Fibroblast of skin of left biceps (primary cell): ENCODE data around the gene ACP7.
"Not testable (repeated sequence)": the region's sequence is repeated elsewhere in the genome, so short reads cannot be mapped to it uniquely, and the experiment has no call there.

ENCODE experiments used
- DNase-seq, 2 experiments: peaks; one replicate each; pipeline ENCODE4 v3.0.0-alpha.2; 2013; ENCODE audit warnings: low read depth in 2 of 2

Gene ACP7

DNA sequence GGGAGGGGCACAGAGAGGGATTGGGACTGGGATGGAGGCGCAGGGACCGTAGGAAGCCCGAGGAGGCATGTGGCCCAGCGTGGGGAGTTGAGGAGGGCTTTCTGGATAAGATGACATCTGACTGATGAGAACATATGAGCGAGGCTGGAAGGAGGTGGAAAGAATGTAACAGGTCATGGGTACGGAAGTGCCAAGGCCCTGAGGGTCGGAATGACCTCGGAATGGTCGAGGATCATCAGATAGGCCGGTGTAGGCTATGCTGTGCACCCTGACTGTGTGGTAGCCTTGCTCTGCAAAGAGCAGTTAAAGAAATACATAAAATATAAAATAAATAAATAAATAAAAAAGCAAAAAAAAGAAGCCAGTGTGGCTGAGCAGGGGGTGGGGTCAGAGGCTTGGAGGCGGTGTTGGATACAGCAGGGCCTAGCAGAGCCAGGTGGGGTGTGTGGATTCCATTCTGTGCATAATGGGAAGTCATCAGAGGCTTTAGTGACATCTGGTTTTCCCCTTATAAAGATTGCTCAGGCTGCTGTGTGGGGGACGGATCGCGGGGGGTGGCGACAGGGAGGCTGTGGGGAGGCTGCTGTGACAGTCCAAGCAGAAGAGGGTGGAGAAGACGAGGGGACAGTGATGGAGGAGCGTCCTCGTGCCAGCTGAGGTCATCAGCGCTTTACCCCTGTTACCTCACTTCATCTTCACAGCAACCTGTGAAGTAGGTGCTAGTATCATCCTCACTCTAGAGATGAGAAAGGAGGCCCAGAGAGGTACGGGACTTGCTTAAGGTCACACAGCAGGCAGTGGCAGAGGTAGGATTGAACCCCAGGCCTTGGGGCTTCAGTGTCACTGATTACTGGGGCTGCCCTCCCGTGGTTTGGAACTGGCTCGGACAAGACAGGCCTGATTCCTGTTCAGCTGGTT lies 46.4 kb downstream of the ACP7 start:
- DNase-seq, result no peak

DNA sequence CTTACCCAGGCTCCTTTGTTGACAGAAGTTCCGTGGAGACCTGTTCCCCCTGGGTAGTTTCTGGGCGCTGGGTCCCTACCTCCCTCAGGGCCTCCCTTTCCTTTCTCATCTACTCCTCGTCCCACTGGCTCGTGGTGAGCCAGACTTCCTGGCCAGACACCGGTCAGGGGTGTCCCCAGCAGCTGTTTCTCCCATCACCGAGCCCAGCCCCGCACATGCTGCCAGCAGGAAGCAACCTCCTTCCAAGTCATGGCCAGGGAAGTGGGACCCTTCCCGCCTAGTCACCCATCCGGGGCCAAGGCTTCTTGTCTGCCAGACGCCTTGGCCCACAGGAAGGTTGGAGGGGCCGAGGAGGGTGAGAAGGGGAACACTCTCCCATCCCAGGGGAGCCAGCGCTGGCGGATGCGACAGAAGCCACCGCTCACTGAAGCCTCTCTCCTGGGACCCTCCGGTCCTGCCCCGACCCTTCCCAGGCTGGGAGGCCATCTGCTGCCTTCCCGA lies 47.1 kb downstream of the ACP7 start:
- DNase-seq, result no peak

DNA sequence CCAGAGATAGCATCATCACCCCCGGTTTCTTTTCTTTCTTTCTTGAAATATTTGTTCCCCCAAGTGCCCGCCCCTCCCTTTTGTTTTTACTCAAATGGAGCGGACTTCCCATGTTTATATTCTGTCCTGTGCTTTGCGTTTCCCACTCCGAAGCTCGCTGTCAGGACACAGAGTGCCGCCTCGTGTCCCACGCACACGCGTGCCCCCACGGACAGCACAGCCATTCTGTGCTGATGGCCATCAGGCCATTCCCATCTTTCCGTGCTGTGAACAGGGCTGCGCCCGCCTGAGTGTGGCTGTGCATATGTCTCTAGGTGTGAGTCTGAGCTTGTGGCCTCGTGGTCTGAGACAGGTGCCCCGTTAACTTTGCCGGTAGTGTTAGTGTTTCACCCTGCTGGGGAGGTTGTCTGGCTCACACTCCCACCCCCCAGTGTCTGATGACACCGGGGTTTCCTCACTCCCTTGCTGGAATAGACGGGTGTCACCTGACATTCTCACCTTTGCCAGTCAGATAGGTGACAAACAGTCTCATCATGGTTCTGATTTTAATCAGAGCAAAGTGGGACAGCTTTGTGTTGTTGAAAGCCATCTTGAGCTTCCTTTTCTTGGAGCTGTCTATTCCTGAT lies 48.3 kb downstream of the ACP7 start:
- no peak for DNase-seq

DNA sequence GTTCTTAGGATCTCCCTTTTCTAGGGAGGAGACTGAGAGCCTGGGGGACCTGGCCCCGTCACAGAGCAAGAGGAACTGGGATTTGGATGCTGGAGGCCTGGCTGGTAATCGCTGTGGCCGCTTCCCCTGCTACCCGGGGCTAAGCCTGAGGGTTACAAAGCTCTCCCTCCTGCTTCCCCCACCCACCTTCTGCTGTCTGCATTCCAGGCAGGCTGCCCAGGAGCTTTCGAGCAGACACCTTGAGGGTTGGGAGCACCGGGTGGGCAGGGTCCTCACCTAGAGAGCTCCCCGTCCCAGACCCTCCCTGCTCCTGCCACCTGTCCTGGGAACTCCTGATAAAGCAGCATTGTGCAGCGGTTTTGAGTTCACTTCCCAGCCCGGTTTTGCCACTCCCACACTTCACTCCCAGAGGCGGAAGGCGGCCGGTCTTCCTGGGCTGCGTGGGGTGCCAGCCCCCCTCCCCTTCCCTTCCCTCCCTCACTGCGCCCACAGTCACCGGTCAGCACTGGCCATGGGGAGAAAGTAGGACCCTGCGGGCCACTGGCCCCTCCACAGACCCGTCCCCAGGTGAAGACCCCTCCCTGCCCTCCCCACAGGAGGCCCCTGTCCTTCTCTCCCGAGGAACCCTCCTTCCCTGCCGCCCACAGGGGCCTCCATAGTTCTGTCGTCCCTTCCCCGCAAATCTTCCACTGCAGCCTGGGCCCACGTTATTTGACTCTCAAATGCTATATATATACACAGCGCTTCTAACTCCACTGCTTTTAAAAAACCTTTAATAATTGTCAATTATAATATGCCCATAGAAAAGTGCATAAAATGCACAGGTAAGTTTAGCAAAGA lies 49.5 kb downstream of the ACP7 start:
- no peak for DNase-seq

DNA sequence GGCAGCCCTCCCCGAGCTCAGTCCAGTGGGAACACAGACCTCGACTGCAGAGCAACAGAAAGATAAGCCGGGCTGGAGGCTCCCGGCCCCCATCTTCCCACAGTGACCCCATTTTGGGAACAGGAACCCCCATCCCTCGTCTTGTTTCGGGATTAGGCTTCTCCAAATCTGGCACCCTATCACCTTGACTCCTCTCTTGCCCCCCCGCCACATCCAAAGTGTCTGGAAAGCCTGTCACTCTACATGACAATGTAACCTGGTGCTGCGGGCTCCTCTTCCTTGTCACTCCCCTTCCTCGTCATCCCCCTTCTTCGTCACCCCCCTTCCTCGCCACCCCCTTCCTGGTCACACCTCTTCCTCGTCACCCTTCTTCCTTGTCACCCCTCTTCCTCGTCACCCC lies 51.5 kb downstream of the ACP7 start:
- DNase-seq, result no peak

DNA sequence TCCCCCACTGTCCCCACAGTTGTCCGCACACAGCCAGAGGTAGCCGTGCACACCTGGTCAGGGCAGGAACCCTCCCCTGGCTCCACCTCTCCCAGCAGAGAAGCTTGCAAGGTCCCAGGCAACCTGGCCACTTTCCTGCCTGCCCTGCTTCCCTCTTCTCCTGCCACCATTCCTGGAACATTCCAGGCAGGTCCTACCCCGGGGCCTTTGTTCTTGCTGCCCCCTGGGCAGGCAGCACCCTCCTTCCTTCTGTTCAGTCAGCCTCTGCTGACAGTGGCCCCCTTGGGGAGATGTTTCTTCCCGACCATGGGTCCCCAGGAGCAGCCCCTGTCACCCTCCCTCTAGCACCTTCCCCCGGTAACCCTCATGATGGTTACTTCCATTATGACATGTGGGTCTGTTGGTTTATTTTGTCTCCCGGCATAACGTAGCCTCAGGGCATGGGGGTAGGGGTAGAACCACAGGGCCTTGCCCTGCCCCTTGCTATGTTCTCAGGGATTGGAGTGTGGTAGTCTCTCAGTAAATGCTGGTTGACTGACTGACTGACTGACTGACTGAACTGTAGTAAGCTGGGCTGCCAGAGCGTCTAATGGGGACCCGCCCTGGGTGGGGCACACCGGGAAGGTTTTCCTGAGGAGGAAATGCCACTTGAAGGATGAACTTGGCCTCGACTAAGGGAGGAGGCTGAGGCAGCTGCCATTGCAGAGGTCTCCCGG lies 52.2 kb downstream of the ACP7 start:
- DNase-seq, result no peak

DNA sequence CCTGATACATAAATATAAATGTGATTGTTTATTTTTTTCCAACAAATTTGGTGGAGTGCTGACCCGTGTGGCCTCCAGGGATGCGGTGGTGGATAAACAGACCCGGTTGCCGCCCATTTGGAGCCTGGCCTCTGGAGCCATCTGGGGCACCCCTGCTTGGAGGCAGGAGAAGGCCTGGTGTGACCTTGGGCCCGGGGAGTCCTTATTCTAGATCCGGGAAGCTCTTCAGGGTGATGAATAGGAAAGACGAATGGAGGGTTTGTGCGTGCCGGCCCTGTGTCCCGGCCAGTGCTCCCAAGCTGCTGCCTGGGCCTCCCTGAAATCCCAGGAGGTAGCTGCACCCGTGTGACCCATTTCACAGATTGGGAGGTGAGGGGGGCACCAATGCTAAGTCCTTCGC lies 53.0 kb downstream of the ACP7 start:
- no peak for DNase-seq

DNA sequence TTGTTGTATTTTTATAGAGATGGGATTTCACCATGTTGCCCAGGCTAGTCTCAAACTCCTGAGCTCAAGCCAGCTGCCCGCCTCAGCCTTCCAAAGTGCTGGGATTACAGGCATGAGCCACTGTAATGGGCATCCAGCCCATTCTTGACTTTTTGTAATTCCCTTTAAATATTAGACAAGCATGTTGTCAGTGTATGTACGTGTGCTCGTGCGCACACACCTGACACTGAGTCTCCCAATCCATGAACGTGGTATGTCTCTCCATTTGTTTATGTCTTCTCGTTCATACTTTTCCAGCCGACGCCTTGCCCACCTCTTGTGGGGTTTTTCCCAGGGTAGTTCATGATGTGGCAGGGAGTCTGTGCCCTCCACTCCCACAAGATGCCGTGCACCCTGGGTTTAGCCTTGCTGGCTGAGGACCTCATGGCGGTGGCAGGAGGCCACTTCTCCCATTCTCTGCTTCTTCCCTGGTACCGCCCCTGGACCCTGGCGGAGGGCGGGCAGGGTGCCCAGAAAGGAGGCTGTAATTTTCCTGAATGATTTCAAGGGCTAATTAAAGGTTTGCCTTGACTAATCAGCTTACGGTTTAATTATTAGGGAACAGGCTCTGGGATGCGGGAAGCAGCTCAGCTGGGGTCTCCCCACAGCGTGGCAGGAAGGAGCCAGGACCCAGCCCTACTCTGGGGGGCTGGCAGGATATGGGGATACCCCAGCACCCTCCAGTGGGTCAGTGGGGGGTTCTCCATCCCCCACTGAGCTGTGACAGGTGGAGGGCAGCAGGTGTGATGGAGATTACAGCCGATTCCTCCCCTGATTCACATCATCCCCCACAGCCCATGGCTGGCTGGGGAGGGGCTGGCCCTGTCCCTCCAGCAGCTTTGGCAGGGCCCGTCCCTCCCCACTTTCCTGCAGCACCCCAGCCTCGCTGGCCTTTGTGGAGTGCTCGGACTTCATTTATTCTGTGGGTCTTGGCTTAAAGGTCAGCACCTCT lies 54.3 kb downstream of the ACP7 start:
- DNase-seq, result no peak

DNA sequence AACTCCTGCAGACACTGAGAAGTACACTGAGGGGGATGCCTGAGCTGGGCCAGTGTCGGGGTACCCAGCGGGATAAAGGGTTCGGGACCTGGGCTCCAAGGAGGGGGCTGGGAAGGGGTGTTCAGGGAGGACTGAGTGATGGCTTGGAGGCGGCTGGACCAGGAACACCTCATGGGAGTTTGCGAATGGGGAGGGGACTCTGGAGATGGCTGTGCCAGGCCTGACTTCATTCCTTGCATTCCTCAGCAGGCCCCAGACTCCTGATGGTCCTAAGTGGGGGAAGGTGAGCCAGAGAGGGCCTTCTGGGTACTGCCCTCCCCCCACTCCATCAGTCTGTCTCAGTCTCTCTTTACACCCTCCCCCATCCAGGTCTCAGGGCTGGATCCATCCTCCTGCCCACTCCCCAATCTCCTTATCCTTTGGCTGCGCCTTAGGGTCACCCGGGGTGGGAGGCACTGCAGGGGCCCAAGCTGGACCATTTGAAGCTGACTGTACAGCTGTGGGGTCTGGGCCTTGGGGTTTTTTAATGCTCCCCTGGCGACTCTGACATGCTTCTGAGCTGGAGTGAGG lies 55.2 kb downstream of the ACP7 start:
- DNase-seq, result no peak

DNA sequence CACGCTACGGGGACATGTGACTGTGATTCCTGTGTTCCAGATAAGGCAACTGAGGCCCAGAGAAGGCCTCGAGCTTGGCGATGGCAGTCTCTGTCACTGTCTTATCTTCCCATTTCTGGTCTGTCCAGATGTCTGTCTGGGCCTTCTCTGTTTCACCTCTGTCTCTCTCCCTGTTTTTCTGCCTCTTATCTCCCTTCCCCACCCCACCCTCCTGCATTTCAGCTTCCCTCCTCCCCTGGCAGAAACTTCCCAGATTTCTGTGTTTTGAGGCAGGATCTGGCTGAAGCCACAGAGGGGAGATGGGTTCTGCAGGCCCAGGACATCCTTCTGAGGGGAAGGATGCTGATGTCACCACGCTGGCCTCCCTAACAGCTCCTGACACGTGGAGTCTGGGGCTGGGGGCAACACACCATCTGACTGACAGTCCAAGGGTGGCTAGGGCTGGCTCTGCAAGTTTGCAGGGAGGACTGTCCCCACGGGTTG lies 55.8 kb downstream of the ACP7 start:
- DNase-seq, result no peak

DNA sequence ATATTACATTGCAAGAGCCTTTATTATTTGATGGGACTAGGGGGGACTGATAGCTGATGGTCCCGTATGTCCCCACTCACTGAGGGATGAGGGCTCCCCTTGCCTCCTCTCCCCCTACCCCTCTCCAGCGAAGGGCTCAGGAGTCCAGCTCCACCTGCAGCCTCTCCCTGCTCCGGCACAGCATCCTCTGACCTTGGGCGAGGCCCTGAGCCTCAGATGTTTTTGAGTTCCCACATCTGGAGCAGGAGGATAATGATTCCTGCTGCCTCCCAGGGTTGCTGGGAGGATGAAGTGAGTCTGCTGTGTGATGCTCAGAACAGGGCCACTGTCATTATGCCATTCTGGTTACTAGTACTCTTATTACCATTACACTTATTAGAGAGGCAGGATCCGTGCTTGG lies 56.4 kb downstream of the ACP7 start:
- no peak for DNase-seq

DNA sequence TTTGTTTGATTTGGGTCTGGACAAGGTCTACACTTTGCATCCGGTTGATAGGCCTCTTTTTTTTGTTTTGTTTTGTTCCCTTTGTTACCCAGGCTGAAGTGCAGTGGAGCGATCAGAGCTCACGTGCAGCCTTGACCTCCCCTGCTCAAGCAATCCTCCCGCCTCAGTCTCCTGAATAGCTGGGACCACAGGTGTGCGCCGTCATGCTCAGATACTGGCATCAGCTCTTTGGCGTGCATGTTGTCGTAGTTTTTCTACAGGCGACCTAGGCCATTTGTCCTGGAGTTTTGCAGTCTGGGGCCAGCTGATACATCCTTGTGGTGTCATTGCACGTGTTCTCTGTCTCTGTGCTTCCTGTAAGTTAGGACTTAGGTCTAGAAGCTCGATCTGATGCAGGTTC lies 57.8 kb downstream of the ACP7 start:
- no peak for DNase-seq

DNA sequence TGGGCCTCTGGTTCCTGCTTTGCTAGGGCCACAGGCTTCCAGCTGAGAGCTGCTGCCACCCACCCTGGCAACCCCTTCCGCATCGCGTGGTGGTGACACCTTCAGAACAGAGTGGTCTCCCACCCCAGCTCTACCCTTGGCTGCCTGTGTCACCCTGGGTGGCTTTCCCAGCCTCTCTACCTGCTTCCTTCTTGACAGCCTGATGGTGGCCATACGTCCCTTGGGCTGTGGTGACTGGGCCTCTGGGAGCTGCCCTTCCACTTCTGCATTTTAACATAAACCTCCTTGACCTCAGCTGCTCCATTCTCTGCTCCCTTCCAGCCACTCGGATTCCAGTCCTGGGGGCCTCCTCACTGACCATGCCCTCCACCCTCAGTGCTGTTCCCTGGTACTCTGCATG lies 58.5 kb downstream of the ACP7 start:
- DNase-seq, result no peak

DNA sequence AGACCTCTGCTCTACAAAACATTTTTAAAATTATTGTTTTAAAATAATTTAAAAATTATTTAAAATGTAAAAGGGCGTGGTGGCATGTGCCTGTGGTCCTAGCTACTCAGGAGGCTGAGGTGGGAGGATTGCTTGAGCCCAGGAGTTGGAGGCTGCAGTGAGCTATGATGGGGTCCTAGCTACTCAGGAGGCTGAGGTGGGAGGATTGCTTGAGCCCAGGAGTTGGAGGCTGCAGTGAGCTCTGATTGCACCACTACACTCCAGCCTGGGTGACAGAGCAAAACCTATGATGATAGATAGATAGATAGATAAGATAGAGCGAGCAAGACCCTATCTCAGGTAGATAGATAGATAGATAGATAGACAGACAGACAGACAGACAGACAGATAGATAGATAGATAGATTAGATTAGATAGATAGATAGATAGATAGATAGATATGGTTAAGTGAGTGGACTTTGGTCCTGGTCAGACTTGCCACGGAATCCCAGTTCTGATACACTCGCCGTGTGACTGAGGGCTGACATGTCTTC lies 59.7 kb downstream of the ACP7 start:
- DNase-seq, result not testable (repeated sequence)

DNA sequence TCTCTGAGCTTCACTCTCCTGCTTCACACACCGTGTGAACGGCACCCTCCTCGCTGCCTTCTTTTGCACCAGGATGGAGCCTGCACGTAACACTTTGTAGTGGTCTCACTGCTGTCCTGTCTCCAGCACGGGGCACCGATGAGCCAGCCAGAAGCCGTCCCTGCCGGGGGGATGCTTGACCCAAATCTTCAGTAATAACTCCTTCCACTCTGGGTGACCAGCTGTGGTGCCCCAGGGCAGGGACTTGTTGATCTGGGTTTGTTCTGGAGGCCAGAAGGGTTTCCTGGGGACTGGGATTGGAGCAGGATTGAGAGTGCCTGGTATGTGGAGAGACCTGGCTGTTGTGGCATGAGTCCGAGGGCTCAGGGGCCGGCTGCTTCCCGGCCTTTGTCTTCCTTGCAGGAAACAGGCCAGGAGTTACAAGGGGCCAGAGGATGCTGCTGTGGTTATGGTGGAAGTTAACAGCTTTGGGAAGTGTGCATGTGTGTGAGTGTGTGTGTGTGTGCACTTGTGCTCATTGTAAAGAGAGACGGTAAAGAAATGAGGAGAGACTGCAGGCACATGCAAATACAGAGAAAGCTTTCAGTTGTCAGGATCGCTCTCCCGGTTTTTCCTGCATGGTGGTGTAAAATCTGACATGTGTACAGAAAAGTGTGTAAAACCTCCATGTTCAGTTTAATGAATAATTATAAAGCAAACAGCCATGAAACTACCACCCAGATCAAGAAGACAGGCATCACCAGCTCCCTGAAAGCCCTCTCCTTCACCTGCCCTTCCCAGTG lies 60.3 kb downstream of the ACP7 start:
- DNase-seq, result peak in 1 of 2 experiments; percentile 9

DNA sequence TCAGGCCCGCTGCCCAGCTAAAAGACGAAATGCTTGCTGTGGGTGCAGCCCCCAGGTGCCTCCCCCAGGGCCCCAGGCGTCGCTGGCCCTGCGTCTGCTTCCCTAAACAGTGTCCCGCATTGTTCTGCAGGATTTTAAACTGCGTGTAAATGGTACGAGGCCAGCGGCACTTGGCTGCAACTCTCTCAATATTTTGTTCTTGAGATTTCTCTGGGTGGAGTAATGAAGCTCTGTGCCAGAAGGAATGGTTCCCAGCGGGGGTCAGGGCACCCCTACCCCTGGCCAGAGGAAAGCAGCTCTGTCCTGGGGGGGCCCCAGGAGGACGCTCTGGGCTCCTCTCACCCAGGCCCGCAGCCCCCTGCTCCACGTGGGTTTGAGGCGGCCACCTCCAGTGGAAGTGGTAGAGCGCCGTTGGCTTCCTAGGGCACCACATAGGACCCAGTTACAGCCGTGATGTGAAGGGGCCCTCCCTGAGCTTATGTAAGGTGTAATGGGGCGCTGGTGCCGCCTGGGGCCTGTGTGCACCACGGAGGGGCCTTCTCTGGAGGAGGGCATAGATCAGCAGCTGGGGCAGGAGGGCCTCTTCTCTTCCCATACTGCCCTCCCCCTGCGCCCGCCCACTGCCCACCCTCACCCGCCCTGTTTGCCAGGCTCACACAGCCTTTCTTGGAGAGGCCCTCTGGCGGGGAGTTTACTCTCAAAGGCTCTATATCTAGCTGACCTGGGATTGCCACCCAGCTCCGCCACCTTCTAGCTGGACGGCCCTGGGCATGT lies 61.2 kb downstream of the ACP7 start:
- DNase-seq, result no peak

DNA sequence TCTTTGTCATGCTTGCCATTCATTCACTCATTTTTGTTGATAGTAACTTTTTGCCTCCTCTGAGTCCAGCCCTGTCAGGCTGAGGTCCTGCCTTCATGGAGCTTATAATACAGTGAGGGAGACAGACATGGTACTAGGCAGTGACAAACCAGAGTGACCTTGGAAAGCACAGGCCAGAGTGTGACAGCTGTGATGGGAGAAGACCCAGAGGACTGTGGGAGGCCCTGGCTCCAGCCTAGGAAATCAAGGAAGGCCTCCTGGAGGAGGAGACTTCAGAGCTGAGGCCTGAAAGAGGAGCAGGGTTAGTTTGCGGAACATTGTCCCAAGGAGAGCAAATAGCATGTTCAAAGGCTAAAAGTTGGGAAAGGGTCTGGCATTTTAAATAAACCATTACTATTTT lies 61.9 kb downstream of the ACP7 start:
- no peak for DNase-seq
